ENCODE measurements around the gene C1QL1. TPM values are rescaled to one million over a fixed set of nuclear protein-coding genes. Genes with fewer than 3 reads are reported as not detected.
"Not testable (repeated sequence)": the region's sequence is repeated elsewhere in the genome, so short reads cannot be mapped to it uniquely, and the experiment has no call there.

The C1QL1 gene
- total RNA-seq, 2 donors from 2014 or later = 2.3 to 2.9 TPM

GRCh38 chr17:44952946-44953475 lies 15.1 kb downstream of the C1QL1 start:
- no peak overlapping the region for H3K27ac ChIP-seq
- H3K36me3 ChIP-seq (replicated peaks in 1 of 2; ENCODE audit: insufficient read depth in 1 of 2, low read depth in 2 of 2) = no peaks in the 10 kb centered on the region
- no peaks in the 10 kb centered on the region for H3K27me3 ChIP-seq
- intact Hi-C loops (cut with DNase I) = no loop called here
- no peaks in the 10 kb centered on the region for H3K9me3 ChIP-seq
- WGBS, 2 donors = 67 to 76% methylated on average over 6 of the region's 6 CpGs
- H3K4me3 ChIP-seq = no peak overlapping the region
- peaks cover 4% of the 10 kb centered on the region for H3K4me1 ChIP-seq
- TF ChIP-seq CTCF (IDR thresholded peaks at IDR 0.05) (no peak), POLR2A (IDR thresholded peaks at IDR 0.05) (no peak)
- no peak for ATAC-seq
- no peak for DNase-seq

DNA sequence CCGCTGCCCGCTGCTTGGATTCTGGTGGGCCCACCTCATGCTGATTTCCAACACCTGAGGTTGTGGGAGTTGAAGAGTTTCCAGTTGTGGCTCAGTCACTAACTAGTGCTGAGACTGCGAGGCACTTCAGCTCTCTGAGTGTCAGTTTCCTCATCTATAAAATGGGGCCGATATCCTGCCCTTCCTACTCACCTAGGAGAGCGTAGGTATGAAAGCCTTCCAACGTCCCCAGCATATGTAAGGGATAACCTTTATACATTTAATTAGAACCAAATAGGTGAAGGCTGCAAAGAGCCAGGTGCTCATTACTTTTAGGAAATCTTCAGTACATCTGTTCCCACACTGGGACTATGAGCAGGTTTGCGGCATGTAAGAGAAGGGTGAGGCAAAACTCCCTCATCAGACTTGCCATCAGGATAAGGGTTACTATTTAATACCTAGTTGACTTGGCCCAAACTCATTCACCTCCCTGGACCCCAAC lies 19.7 kb downstream of the C1QL1 start:
- ATAC-seq = no peak
- DNase-seq = peak in 1 of 4 donors; percentile 5
- intact Hi-C loops (cut with DNase I) = no loop called here
- peak overlapping the region in 1 of 2 donors; percentile 30 for H3K4me3 ChIP-seq
- no peaks in the 10 kb centered on the region for H3K36me3 ChIP-seq (replicated peaks in 1 of 2; ENCODE audit: insufficient read depth in 1 of 2, low read depth in 2 of 2)
- H3K9me3 ChIP-seq = no peaks in the 10 kb centered on the region
- H3K27ac ChIP-seq = peak overlapping the region in 1 of 4 donors; percentile 56
- TF ChIP-seq POLR2A (IDR thresholded peaks at IDR 0.05) (no peak), CTCF (IDR thresholded peaks at IDR 0.05) (no peak)
- H3K27me3 ChIP-seq = no peaks in the 10 kb centered on the region
- H3K4me1 ChIP-seq = peaks cover 12% of the 10 kb centered on the region
- 56 to 58% methylated on average over 7 of the region's 7 CpGs for WGBS, 2 donors

DNA sequence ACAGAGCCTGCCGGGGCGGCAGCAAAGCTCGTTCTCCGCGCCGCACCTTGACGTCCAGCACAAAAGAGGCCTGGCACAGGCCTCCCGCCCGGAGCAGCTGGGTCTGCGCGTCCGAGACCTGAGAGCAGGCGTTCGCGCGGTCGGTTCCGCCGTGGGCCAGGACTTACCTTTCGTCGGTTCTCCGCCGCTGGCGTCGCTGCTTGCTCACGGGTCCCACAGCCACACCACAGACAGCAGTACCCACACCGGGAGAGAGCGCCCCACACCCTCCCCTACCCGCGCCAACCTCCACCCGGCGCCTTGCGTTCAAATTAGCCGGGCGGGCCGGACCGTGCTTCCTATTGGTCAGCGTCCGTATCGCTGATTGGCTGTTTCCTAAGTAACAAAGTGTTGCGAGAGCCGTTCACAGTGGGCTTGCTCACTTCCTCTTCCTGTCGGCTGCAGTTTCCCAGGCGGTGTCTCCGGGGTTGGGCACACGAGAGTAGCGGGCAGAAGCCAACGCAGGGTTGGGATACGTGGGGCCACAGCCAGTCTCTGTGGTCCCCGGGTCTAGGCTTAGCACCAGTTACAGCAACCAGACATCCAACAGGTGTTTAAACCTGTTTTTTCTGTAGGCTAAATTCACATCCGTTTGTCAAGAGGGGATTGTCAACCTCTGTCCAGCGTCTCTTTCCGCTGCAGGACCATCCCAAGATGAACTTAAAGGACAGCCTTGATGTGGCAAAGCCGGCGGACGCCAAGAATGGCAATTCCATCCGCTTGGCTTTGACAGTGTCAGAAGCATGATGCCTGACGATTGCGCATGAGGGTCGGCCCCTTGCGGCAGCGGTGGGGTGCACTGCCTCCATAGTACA lies 20.4 kb downstream of the C1QL1 start, which contains the start of gene KIF18B:
TSS of gene KIF18B (minus strand) at position 313 of the 854 bp plus-strand sequence. CDS start 11,429 bp downstream, outside the sequence.
- Histone ChIP-seq H3K27ac (peak within 1 kb of the TSS in 3 of 4 donors; percentile 51 to 56 (median 53)), H3K27me3 (no peaks in the 10 kb centered on the region), H3K4me1 (peaks cover 12% of the 10 kb centered on the region), H3K36me3 (replicated peaks in 1 of 2; ENCODE audit: insufficient read depth in 1 of 2, low read depth in 2 of 2) (no peaks in the 10 kb centered on the region), H3K4me3 (peak within 1 kb of the TSS in 1 of 2 donors; percentile 30), H3K9me3 (no peaks in the 10 kb centered on the region)
- ATAC-seq (peak; percentile 100), DNase-seq (peak; percentile 87 to 93 (median 90))
- intact Hi-C loops (cut with DNase I) = no loop called here
- TF ChIP-seq POLR2A (IDR thresholded peaks at IDR 0.05) (peak; percentile 16 to 82 (median 79)), CTCF (IDR thresholded peaks at IDR 0.05) (no peak)
- 1 to 9% methylated on average over 15 to 62 of the region's 62 CpGs for WGBS, 2 donors

GRCh38 chr17:44945652-44946051 lies 22.5 kb downstream of the C1QL1 start:
- ATAC-seq; DNase-seq; H3K36me3 ChIP-seq (replicated peaks in 1 of 2; ENCODE audit: insufficient read depth in 1 of 2, low read depth in 2 of 2); H3K27me3 ChIP-seq; H3K9me3 ChIP-seq; intact Hi-C loops (cut with DNase I); H3K27ac ChIP-seq; H3K4me3 ChIP-seq: not testable (repeated sequence)
- 86 to 89% methylated on average over 10 of the region's 10 CpGs for WGBS, 2 donors
- peaks cover 28% of the 10 kb centered on the region for H3K4me1 ChIP-seq

- Histone ChIP-seq H3K36me3 (replicated peaks in 1 of 2; ENCODE audit: insufficient read depth in 1 of 2, low read depth in 2 of 2) (no peaks in the 10 kb centered on the region), H3K27me3 (no peaks in the 10 kb centered on the region), H3K27ac (peak overlapping the region in 1 of 4 donors; percentile 25), H3K4me1 (peaks cover 25% of the 10 kb centered on the region), H3K4me3 (no peak overlapping the region), H3K9me3 (no peaks in the 10 kb centered on the region)
- 66 to 82% methylated on average over 4 of the region's 4 CpGs for WGBS, 2 donors
- intact Hi-C loops (cut with DNase I) = no loop called here
- no peak for ATAC-seq
- TF ChIP-seq POLR2A (IDR thresholded peaks at IDR 0.05) = no peak
- TF ChIP-seq CTCF (IDR thresholded peaks at IDR 0.05) = no peak
- no peak for DNase-seq
Measured at GRCh38 chr17:44942456-44942855, 25.6 kb downstream of the C1QL1 start.

Measured in body of pancreas (tissue), 4 donors.